Measurements from ENCODE around the gene MYO18B.
"Not testable (repeated sequence)": the region's sequence is repeated elsewhere in the genome, so short reads cannot be mapped to it uniquely, and the experiment has no call there.

Gene MYO18B

DNA sequence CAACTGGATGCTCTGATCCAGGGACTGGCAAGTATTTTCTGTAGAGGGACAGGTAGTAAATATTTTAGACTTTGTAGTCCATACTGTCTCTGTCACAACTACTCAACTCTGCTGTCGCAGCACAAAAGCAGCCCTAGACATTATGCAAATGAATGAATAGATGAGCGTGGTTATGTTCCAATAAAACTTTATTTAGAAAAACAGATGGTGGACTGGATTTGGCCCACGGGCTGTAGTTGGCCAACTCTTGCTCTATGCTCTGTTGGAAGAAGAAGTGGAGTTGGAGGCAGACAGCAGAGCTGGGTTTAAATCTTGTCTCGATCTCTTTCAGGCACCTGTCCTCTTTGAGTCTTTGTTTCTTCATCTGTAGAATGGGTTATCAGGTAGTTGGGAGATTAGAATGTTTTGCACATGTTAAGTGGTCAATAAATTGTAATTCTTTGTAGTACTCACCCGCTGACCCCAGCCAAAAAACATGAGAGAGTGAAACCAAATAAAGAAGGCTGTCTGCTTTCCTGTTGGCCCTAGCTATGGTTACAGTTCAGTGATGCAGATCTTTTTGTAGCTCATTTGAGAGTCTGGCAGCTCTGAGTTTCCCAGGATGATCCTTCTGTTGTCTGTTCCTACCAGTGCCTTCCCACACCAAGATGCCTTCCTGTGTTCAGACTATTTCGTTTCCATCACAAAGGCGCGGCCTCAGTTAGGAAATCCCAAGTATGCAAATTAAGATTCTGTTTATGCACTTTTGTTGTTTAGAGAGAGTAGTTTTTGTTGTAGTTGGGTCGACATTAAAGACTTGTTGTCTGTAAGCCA lies 229.2 kb downstream of the MYO18B start:
- no peak for DNase-seq (ENCODE audit: low read depth in 3 of 3, low spot score in 1 of 3)

DNA sequence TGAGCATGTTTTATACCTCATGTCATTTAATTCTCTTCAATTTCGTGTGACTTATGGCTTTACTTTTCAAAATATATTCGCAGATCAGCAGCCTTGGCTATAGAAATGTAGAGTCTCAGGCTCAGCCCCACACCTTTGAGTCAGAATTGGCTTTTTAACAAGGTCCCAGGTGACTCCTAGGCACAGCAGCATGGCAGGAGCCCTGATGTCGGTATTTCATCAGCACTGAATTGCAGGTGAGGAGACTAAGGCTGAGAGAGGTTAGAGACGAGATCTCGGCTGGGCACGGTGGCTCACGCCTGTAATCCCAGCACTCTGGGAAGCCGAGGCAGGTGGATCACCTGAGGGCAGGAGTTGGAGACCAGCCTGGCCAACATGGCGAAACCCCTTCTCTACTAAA lies 230.4 kb downstream of the MYO18B start:
- DNase-seq (ENCODE audit: low read depth in 3 of 3, low spot score in 1 of 3) = no peak

DNA sequence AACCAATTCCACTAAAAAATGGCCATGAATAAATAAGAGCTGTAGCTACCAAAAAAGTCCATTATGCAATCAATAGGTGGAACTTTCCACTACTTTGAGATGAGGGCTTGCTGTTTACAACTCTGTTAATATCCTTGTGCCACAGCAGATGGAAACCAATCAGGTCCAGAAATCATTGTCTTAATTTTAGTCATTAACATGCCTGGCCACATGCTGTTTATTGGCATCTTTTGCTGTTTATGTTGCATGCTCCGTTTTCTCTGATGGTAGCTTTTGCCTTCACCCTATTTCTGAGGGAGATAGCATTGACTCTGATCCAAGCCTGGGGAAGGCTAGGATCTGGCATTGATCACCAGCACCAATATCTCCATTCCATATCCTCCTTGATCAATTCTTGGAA lies 234.4 kb downstream of the MYO18B start:
- DNase-seq (ENCODE audit: low read depth in 3 of 3, low spot score in 1 of 3) = no peak

DNA sequence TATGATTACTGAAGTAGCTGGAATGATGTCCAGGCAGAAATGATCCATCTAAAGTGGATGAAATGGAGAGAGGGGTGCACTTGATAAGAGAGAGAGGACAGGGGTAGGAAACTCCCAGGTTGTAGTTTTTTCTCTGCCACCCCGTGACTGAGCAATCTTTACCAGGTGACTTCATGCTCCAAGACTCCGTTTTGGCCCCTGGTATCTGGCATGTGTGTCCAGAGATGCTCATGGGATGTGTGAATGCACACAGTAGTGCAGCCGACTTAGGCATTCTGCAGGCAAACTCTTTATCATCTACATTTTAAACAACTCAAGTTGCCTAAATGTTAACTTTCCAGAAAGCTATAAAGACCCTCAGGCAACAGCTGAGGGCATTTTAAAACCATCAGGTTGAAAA lies 238.0 kb downstream of the MYO18B start:
- DNase-seq (ENCODE audit: low read depth in 3 of 3, low spot score in 1 of 3) = no peak

DNA sequence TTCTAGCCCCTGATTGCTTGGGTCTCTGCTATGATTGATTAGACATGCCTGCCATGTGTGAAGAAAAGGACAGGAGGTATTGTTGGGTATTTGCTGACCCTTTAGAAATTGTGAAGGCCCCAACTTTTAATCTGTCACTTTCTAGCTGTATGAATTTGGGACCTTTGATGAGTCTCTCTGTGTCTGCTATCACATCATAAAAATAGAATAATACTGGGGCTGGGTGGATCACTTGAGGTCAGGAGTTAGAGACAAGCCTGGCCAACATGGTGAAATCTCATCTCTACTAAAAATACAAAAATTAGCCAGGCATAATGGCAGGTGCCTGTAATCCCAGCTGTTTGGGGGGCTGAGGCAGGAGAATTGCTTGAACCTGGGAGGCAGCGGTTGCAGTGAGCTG lies 242.9 kb downstream of the MYO18B start:
- DNase-seq (ENCODE audit: low read depth in 3 of 3, low spot score in 1 of 3) = not testable (repeated sequence)

DNA sequence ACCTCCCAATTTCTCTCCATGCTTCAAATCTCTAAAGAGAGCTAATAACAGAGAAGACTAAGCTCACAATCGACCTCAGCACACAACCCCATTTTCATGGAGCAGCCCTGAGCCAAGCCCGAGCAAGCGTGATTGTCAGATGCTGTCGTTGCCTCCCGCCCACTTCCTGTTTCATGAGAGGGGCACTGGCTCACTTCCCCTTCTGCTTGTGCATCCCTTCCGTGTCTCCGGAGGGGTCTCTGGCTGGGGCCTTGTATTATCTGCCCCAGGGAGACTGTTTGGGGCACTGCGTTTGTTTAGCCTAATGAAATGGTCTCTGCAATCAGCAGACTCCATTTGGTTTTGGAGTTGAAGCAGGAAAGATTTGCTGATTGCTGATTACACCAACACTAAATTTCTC lies 246.0 kb downstream of the MYO18B start:
- no peak for DNase-seq (ENCODE audit: low read depth in 3 of 3, low spot score in 1 of 3)

DNA sequence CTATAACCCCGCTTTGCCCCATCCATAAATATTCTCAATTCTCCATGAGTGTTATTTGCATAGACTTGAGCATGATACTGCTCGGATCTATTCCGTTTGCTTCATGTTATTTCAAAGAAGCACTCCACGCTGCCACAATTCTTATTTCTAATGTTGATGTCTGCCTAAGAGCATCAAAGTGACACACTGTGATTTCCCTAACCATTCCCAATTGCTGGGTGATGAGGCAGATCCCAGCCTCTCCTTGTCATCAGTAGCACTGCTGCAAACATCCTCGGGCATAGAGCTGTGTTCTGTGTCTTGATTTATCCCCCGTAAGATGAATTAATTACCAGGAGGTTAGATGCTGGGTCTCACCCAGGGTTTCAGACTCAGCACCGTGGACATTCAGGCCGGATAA lies 249.0 kb downstream of the MYO18B start:
- DNase-seq (ENCODE audit: low read depth in 3 of 3, low spot score in 1 of 3) = no peak

DNA sequence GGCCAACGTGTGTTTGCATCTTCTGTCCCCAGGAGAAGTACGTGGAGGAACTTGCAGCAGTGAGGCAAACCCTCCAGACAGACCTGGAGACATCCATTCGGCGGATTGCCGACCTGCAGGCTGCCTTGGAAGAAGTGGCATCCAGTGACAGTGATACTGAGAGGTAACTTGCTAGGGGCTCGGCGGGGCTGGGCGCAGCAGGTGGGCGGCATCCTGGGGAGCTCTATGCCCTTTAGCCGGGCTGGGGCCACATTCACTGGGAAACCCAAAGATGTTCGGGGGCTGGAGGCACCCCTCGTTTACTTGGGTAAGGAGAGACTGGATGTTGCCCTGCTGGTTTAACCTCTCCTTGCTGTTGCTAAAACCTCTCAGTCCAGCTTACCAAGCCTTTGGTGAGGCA lies 250.3 kb downstream of the MYO18B start:
- DNase-seq (ENCODE audit: low read depth in 3 of 3, low spot score in 1 of 3) = no peak

DNA sequence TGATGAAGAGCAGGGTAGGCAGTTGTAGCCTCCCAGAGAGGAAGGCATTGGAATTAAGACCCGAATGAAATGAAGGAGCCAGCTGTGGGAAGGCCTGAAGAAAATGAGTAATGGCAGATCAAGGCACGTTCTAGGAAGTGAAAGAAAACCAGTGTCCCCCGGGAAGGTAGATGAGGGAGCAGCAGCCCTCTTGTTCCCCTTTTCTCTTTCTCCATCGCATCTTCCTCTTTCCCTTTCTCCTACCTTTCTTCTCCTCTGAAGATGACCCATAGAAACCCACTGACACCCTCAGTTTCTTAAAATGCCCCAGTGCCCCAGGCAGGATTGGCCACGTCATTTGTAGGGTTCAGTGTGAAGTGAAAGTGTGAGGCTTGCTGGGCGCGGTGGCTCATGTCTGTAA lies 254.7 kb downstream of the MYO18B start:
- no peak for DNase-seq (ENCODE audit: low read depth in 3 of 3, low spot score in 1 of 3)

DNA sequence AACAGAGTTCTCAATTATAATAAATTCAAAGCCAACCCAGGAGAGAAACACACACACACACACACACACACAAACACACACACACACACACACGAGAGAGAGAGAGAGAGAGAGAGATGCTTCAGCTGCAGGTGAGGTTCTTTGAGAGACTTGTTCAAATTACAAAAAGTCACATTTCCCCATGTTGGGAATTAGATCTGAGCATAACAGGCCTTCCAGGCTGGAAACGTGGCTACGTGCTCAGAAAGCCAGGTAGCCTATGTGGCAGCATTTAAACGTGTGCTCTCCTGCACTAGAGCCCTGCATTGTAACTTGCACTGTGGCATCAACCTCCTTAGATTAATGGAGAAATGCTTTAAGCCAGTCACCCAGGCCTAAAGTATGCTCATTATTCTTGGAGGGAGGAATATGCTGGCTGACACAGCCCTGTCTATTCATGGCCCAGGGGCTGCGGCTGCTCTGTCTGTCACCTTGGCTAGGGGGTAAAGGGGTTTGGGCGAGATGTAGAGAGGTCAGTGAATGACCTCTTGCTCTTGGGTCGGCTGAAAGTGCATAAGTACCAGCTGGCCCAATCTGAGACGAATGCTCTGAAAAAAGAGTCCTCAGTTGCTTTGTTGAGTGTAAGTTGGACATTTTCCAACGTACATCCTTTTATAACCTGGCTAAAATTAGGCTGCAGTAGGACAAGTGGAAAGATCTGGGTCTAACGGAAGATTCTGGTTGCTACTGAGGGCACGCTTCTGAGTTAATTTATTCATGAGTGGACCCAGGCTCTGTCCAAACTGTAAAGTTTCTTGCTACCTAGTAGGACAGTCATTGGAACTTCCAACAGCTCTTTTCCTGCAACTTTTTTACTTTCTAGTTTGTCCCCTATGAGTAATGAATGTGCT lies 256.1 kb downstream of the MYO18B start:
- DNase-seq (ENCODE audit: low read depth in 3 of 3, low spot score in 1 of 3) = no peak

DNA sequence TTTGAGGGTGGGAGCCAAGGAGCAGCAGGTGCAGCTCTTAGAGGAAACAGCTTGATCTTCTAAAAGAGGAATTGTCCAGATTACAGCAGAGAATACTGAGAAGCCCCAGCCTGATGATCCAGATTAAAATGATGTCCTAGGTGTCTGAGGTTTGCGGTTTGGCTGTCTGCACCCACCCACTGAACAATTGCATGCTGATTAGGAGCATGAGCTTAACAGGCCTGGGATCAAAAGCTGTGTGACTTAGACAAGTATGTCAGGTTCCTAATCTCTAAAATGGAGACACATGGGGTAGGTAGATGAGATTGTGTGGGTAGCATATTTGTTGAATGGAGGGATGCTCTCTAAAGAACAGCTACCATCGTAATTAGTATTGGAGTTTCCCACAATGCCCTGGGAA lies 260.5 kb downstream of the MYO18B start:
- DNase-seq (ENCODE audit: low read depth in 3 of 3, low spot score in 1 of 3) = no peak

DNA sequence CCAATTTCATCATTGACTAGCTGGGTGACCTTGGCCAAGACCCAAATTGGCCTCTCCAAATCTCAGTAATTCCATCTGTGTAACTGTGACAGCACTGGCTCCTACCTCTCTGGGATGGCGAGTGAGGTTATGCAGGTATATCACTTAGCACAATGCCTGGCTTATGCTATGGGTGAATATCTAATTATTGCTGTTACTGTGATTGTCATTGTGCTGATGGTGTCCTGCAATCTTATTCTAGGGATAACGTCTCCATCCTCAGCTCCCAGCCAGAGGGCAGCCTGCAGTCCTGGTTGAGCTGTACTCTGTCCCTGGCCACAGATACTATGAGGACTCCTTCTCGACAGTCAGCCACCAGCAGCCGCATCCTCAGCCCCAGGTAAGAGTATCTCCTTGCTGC lies 262.5 kb downstream of the MYO18B start:
- no peak for DNase-seq (ENCODE audit: low read depth in 3 of 3, low spot score in 1 of 3)

DNA sequence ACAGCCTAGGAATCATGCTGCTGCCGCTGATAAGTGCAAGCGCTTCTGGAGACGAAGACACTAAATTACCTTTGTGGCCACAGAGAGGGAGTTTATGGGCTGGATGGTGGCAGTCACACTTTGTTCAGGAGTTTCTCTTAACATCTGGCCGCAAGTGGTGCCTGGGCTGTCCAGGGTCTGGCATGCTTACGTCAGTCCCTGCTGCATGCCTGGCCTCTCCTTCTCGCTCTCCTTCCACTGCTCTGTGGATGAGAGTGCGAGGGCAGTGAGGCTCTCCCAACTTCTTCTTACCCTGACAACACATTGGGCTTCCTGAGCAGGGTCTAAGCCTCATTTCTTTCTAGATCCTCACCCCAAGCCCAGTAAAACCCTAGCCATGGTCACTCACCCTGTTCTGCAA lies 266.6 kb downstream of the MYO18B start:
- DNase-seq (ENCODE audit: low read depth in 3 of 3, low spot score in 1 of 3) = no peak

DNA sequence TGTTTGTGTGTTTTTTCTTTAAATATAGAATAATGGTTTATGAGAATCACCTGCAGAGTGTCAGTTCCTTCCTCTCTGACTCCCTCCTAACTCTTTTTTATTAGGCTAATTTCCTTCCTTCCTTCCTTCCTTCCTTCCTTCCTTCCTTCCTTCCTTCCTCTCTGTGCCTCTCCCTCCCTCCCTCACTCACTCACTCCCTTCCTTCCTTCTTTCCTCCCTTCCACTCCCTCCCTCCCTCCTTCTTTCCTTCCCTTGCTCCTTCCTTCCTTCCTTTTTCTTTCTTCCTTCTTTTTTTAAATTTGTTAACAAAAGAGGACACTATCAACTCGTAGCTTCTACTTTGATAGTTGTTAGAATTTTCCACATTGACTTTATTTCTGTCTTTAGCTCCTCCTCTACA lies 274.9 kb downstream of the MYO18B start:
- DNase-seq (ENCODE audit: low read depth in 3 of 3, low spot score in 1 of 3) = no peak

DNA sequence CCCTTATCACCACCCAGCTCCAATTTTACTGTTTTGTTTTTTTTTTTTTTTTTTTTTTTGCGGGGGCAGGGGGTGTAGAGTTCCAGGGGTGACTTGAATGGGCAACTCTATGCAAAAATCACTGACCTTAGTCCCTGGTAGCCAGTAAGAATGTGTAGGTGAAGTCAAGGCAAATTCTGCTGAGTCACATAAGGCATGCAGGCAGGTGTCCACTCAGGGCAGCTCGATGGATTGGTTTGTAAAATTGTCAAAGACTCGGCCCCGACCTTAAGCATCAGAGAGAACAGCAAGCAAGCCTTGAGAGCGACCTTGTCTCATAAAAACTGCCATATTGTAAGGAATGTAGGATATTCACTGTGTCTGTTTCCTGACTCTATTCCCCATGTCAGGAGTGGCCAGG lies 275.9 kb downstream of the MYO18B start:
- DNase-seq (ENCODE audit: low read depth in 3 of 3, low spot score in 1 of 3) = no peak

DNA sequence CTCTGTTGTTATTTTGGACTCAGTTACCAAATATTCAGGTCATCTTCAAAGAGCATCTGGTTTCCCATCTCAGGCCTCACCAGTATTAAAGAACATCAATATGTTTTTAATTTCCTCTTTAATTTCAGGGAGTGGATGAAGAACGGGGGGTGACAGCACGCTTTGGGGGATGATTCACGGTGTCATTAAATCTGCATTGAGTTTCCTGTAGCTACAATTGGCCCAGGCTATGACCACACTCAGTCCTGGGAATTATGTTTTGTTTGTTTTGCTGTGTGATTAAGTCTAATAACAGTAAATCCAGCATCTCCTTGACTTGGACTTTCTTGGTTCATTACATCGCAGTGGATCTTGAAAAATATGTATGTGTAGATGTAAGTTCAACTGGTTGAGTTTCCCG lies 277.6 kb downstream of the MYO18B start:
- DNase-seq (ENCODE audit: low read depth in 3 of 3, low spot score in 1 of 3) = no peak

DNA sequence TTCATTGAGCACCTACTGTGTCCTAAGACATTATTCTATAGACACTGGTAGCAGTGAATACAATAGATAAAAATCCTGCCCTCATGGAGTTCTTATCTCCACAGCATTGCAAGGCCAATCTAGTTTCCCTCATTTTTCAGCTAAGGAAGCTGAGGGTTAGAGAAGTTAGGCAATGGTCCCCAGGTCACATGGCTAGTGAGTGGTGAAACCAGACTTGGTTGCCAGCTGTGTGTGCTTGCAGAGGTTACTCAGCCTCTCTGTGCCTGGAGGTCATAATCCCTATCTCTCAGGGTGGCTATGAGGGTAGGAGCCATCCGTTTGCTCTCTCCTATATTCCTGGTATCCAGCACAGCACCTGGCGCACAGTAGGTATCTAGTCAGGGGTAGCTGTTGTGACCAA lies 279.5 kb downstream of the MYO18B start:
- no peak for DNase-seq (ENCODE audit: low read depth in 3 of 3, low spot score in 1 of 3)

DNA sequence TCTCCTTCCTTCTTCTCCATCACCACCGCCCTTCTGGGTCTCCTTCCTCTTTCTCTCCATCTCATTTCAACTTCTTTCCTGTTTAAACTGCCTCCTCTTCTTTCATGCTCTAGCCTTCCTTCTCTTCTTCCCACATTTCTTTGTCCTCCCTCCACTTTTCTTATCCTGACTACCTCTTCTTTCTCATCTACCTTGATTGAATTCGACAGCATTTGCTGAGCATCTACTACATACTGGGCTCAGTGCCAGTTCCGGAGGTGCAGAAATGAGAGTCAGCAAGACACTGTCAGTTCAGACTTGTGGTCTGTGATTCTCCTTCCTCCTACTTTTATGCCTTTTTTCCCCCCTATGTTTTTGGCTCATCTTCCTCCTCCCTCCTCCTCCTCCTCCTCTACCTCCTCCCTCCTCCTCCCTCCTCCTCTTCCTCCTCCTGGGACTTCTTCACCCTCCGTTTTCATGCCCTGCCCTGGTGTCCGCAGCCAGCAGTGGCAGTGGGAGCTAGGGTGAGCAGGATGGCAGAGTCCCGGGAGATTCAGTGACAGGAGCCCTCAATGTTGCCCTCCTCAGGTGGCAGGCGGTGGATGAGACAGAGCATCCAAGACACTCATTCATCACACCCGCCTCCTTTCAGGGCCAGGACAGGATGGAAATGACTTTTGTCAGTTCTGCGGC lies 281.3 kb downstream of the MYO18B start:
- no peak for DNase-seq (ENCODE audit: low read depth in 3 of 3, low spot score in 1 of 3)

DNA sequence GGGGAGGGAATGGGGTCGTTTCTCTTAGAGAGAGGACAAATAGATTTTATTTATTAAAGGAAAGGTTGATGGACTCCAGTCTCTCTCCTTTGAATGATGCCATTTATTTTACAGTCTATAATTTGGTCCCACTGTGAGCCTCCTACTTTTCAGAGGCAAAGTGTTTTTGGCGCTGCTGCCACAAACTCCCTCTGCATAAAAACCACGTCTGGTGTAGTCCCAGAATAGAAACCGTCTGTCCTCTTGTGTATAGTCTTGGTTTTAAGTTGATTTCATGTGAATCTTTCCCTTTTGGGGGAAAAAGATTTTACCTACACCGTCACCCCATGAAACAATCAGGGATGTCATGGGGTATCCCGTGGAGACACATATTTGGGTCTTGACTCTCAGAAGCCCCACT lies 283.6 kb downstream of the MYO18B start:
- DNase-seq (ENCODE audit: low read depth in 3 of 3, low spot score in 1 of 3) = no peak

DNA sequence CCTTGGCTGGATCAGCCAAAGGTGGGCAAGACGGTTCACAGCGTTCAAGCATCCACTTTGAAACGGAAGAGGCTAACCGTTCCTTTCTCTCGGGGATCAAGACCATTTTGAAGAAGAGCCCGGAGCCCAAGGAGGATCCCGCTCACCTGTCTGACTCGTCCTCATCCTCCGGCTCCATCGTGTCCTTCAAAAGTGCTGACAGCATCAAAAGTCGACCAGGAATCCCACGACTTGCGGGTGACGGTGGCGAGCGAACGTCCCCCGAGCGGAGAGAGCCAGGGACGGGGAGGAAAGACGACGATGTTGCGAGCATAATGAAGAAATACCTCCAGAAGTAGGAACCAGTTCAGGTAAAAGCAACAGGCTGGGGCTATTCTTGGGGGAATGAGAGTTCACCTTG lies 285.4 kb downstream of the MYO18B start:
- no peak for DNase-seq (ENCODE audit: low read depth in 3 of 3, low spot score in 1 of 3)

DNA sequence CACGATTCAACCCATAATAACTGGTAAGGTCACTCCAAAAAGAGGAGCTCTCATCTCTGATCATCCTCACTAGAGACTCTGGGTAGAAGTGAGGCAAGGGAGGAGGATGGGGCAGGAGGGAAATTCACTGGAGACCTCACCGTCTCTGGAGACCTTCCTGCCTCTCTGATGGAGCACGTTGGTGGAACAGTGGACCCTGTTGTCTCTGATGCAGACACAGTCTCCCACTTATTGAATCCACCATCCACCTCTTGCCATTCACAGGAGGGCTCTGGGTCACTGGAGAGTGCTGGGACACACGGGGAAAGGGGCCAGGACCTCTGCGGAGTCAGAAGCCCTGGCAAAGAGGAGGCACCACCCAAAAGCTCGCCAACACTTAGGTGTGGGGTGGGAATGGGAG lies 289.7 kb downstream of the MYO18B start:
- no peak for DNase-seq (ENCODE audit: low read depth in 3 of 3, low spot score in 1 of 3)

DNA sequence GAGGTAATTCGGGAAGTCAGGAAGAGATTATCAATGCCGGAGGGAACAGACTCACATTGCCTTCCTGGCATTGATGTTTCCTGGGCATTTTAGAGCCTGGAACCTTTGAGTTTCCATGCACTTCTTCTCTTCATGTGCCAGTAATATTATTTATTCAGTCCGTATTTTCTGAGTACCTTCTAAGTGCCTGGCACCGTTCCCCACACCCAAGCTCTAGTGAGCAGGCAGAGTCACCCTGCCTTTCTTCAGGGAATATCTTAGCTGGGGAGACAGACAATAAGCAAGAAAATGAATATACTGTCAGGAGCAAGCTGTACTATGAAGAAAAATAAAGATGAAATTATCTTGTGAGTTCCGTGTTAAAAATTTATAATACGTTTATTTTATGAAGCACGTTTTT lies 291.1 kb downstream of the MYO18B start:
- no peak for DNase-seq (ENCODE audit: low read depth in 3 of 3, low spot score in 1 of 3)

Measured in stimulated activated CD4-positive, alpha-beta T cell treated with anti-CD3 and anti-CD28 coated beads, TNF-alpha, amount 100 ng/mL, for 1 hour (primary cell).